GM12801 (cell line): ENCODE results near the gene ZNF491.

Experiments used
- CTCF ChIP-seq: IDR thresholded peaks from one replicate; pipeline ENCODE4 v1.5.1; 2011; ENCODE audit warnings: control low read depth; ENCODE audit not compliant: insufficient read length; ENCODE audit errors: extremely low read depth

Gene ZNF491

GRCh38 chr19:11763611-11764010, 34.7 kb upstream of the ZNF491 start:
- no peak for TF ChIP-seq CTCF

GRCh38 chr19:11766597-11767591, 31.4 kb upstream of the ZNF491 start, which contains the start of gene ZNF441:
ZNF441 (plus strand) TSS chr19:11767000; CDS start chr19:11767194, 194 bp downstream.
- TF ChIP-seq CTCF = no peak

GRCh38 chr19:11767633-11768133, 30.6 kb upstream of the ZNF491 start:
- TF ChIP-seq CTCF = no peak

GRCh38 chr19:11769995-11770394, 28.3 kb upstream of the ZNF491 start:
- TF ChIP-seq CTCF = no peak

- TF ChIP-seq CTCF = no peak
Measured at GRCh38 chr19:11780431-11781020, 17.8 kb upstream of the ZNF491 start.

- TF ChIP-seq CTCF = no peak
Measured at GRCh38 chr19:11781295-11782057, 16.8 kb upstream of the ZNF491 start.

- no peak for TF ChIP-seq CTCF
Measured at GRCh38 chr19:11783767-11784166, 14.6 kb upstream of the ZNF491 start.
